ENCODE measurements around the gene RGS19.

Gene RGS19

GRCh38 chr20:64080813-64081623, 1.7 kb upstream of the RGS19 start:
- TF ChIP-seq, protein P1, sequence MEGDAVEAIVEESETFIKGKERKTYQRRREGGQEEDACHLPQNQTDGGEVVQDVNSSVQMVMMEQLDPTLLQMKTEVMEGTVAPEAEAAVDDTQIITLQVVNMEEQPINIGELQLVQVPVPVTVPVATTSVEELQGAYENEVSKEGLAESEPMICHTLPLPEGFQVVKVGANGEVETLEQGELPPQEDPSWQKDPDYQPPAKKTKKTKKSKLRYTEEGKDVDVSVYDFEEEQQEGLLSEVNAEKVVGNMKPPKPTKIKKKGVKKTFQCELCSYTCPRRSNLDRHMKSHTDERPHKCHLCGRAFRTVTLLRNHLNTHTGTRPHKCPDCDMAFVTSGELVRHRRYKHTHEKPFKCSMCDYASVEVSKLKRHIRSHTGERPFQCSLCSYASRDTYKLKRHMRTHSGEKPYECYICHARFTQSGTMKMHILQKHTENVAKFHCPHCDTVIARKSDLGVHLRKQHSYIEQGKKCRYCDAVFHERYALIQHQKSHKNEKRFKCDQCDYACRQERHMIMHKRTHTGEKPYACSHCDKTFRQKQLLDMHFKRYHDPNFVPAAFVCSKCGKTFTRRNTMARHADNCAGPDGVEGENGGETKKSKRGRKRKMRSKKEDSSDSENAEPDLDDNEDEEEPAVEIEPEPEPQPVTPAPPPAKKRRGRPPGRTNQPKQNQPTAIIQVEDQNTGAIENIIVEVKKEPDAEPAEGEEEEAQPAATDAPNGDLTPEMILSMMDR (conservative IDR thresholded peaks at IDR 0.05): no peak
- H3K27ac ChIP-seq: peak overlapping the region; percentile 91

- TF ChIP-seq, protein P1 (conservative IDR thresholded peaks at IDR 0.05): no peak
- peak within 1 kb of the TSS; percentile 91 for H3K27ac ChIP-seq
These were observed 895 bp upstream of the RGS19 start, which contains the start of gene OPRL1 for GRCh38 chr20:64080013-64080812. Gene OPRL1, plus strand, starts transcription at chr20:64080082. Its CDS starts 12,639 bp downstream, at chr20:64092721.

- H3K27ac ChIP-seq: peak overlapping the region; percentile 91
- TF ChIP-seq, protein P1 (conservative IDR thresholded peaks at IDR 0.05): no peak
These were observed 415 bp downstream of the RGS19 start for GRCh38 chr20:64078934-64079272.

GRCh38 chr20:64077876-64078551, 1.3 kb downstream of the RGS19 start:
- peak overlapping the region; percentile 91; the same call in 1 of the 2 replicates for H3K27ac ChIP-seq
- TF ChIP-seq, protein P1 (conservative IDR thresholded peaks at IDR 0.05): no peak

- H3K27ac ChIP-seq: no peak overlapping the region
- TF ChIP-seq, protein P1 (conservative IDR thresholded peaks at IDR 0.05): no peak
These were observed 1.8 kb downstream of the RGS19 start for GRCh38 chr20:64077541-64077875.

DNA sequence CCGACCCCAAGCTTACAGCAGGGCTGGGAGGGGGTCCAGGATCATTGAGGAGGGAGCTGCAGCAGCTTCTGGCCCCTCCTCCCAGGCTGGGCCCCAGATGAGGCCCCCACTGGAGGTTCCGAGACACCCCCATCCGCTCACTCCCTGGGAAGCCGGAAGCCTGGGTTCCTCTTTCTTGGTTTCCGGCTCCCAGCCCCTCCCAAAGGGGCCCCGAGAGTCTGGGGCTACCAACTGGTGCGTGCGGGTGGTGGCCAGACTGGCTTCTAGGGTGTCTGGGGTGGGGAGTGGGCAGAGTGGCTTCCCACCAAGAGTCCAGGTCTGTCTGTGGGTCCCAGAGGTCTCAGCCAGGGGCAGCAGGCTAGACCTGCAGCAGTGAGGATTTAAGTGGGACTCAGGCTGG, 2.2 kb downstream of the RGS19 start:
- TF ChIP-seq, protein P1 (conservative IDR thresholded peaks at IDR 0.05): no peak
- H3K27ac ChIP-seq: no peak overlapping the region

All from VCaP (cell line).